Activated naive CD8-positive, alpha-beta T cell (primary cell): ENCODE data around the gene NFIC.
A peak's percentile ranks its signal among the peaks of the same experiment; 100 is the strongest.

Source experiments
- H3K27ac Mint-ChIP-seq: one replicate; pipeline ENCODE4 v1.8.0; 2021; ENCODE audit warnings: mixed read lengths
- H3K27me3 Mint-ChIP-seq: one replicate; pipeline ENCODE4 v1.8.0; 2021; ENCODE audit warnings: mixed read lengths
- H3K36me3 Mint-ChIP-seq: one replicate; pipeline ENCODE4 v1.8.0; 2021; ENCODE audit warnings: mixed read lengths
- H3K4me1 Mint-ChIP-seq: one replicate; pipeline ENCODE4 v1.8.0; 2021; ENCODE audit warnings: low read depth, mixed read lengths
- H3K4me3 Mint-ChIP-seq: one replicate; pipeline ENCODE4 v1.8.0; 2021; ENCODE audit warnings: mild to moderate bottlenecking, mixed read lengths
- H3K9me3 Mint-ChIP-seq: one replicate; pipeline ENCODE4 v1.8.0; 2021; ENCODE audit warnings: low read depth, mixed read lengths

Gene NFIC

GRCh38 chr19:3474010-3474409, 107.6 kb downstream of the NFIC start:
- no peaks in the 10 kb centered on the region for H3K9me3 Mint-ChIP-seq
- peaks cover 11% of the 10 kb centered on the region for H3K4me1 Mint-ChIP-seq
- H3K27me3 Mint-ChIP-seq: no peaks in the 10 kb centered on the region
- no peak overlapping the region for H3K4me3 Mint-ChIP-seq
- H3K36me3 Mint-ChIP-seq: no peaks in the 10 kb centered on the region
- H3K27ac Mint-ChIP-seq: no peak overlapping the region

- Mint-ChIP-seq H3K4me1 (peaks cover 14% of the 10 kb centered on the region), H3K9me3 (no peaks in the 10 kb centered on the region), H3K4me3 (no peak overlapping the region), H3K27ac (no peak overlapping the region), H3K36me3 (no peaks in the 10 kb centered on the region), H3K27me3 (no peaks in the 10 kb centered on the region)
Observed at GRCh38 chr19:3474614-3475013, 108.2 kb downstream of the NFIC start.

- Mint-ChIP-seq H3K27me3 (no peaks in the 10 kb centered on the region), H3K36me3 (no peaks in the 10 kb centered on the region), H3K4me1 (peaks cover 14% of the 10 kb centered on the region), H3K4me3 (no peak overlapping the region), H3K27ac (no peak overlapping the region), H3K9me3 (no peaks in the 10 kb centered on the region)
Observed at GRCh38 chr19:3475449-3475848, 109.1 kb downstream of the NFIC start.

DNA sequence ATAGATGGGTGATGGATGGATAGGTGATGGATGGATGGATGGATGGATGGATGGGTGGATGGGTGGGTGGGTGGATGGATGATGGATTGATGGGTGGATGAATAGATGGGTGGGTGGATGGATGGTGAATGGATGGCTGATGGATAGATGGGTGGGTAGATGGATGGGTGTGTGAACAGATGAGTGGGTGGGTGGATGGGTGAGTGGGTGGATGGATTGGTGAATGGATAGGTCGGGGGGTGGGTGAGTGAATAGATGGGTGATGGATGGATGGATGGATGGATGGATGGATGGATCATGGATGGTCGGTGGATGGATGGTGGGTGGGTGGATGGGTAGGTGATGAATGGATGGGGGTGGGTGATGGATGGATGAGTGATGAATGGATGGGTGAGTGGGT, 110.4 kb downstream of the NFIC start:
- no peak overlapping the region for H3K4me3 Mint-ChIP-seq
- H3K27ac Mint-ChIP-seq: no peak overlapping the region
- no peaks in the 10 kb centered on the region for H3K36me3 Mint-ChIP-seq

GRCh38 chr19:3477506-3477905, 111.1 kb downstream of the NFIC start:
- Mint-ChIP-seq H3K36me3 (no peaks in the 10 kb centered on the region), H3K27ac (no peak overlapping the region), H3K9me3 (no peaks in the 10 kb centered on the region), H3K4me3 (no peak overlapping the region), H3K4me1 (peaks cover 13% of the 10 kb centered on the region), H3K27me3 (no peaks in the 10 kb centered on the region)

More for the DNA sequence above, 110.4 kb downstream of the NFIC start:
- H3K4me1 Mint-ChIP-seq: peaks cover 13% of the 10 kb centered on the region
- no peaks in the 10 kb centered on the region for H3K27me3 Mint-ChIP-seq
- H3K9me3 Mint-ChIP-seq: no peaks in the 10 kb centered on the region

DNA sequence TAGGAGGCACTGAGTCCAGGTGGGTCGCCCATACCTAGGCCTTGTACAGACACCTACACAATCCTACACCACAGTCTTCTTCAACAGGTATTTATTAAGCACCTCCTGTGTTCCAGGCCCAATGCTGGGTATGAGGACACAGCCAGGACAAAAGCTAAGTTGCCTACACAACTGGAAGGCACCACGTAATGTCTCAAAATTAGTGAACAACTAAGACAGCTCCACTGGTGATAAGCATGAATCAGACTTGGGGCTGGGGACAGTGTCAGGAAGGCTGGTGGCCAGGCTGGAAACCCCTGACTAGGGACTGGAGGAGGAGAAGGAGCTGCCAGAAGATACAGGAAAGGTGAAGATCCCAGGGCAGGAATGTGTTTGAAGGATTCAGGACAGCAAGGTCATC, 111.6 kb downstream of the NFIC start:
- Mint-ChIP-seq H3K36me3 (no peaks in the 10 kb centered on the region), H3K9me3 (no peaks in the 10 kb centered on the region), H3K27me3 (no peaks in the 10 kb centered on the region), H3K4me1 (peaks cover 13% of the 10 kb centered on the region), H3K4me3 (peak overlapping the region; percentile 52), H3K27ac (no peak overlapping the region)

DNA sequence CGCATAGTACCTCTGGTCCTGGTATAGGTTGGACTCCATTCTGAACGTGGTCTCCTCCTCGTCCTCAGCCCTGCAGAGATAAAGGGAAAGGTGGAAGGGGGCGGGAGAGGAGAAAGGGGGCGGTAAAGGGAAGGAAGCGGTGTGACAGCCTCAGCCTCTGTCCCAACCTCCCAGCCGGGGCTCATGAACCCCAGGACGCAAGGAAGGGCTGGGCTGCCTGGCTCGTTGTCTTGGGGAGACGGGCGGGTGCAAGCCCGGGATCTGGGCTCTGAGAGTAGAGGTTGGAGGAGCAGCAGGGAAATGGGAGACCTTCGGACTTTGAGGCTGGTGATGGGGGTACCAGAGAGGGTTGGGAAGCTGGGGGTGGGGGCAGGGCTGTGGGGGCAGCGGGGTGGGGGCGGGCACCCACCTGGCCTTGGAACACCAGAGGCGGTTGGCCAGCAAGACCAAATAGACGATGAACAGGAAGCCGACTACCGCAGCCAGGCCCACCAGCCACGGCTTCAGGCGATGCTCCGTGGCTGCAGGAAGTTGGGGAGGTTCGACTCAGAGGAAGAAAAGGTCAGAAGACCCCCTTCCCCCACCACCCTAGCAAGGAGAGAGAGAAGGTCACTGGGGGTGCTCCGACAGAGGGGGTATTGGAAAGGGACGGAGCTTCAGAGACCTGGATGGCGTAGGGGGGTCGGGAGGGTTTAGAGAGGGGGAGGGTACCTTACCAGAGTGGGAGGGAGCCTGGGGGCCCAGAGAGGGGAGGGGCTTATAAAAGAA, 112.2 kb downstream of the NFIC start:
- no peak overlapping the region for H3K27ac Mint-ChIP-seq
- H3K36me3 Mint-ChIP-seq: no peaks in the 10 kb centered on the region
- no peaks in the 10 kb centered on the region for H3K9me3 Mint-ChIP-seq
- peak overlapping the region; percentile 67 for H3K4me3 Mint-ChIP-seq
- H3K4me1 Mint-ChIP-seq: peaks cover 13% of the 10 kb centered on the region
- H3K27me3 Mint-ChIP-seq: no peaks in the 10 kb centered on the region

- Mint-ChIP-seq H3K27ac (no peak overlapping the region), H3K36me3 (no peaks in the 10 kb centered on the region), H3K9me3 (no peaks in the 10 kb centered on the region), H3K4me1 (peaks cover 13% of the 10 kb centered on the region), H3K27me3 (no peaks in the 10 kb centered on the region), H3K4me3 (no peak overlapping the region)
Observed at GRCh38 chr19:3479177-3479833, 112.9 kb downstream of the NFIC start.

DNA sequence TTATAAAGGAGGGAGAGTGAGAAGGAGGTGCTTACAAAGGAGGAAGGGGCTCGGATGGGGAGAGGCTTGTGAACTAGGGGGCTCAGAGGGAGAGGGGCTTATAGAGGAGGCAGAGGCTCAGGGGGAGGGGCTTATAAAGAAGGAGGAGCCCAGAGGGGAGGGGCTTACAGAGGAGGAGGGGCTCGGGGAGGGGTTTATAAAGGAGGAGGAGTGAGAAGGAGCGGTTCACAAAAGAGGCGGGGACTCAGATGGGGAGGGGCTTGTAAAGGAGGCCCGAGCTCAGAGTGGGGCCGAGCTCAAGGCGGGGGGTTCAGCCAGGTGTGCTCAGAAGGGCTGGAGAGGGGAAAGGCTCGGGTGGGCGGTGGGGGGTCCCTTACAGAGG, 113.4 kb downstream of the NFIC start:
- H3K4me3 Mint-ChIP-seq: no peak overlapping the region
- H3K9me3 Mint-ChIP-seq: no peaks in the 10 kb centered on the region
- H3K27ac Mint-ChIP-seq: no peak overlapping the region
- H3K4me1 Mint-ChIP-seq: peaks cover 13% of the 10 kb centered on the region
- no peaks in the 10 kb centered on the region for H3K27me3 Mint-ChIP-seq
- H3K36me3 Mint-ChIP-seq: no peaks in the 10 kb centered on the region

GRCh38 chr19:3480383-3481091, 114.2 kb downstream of the NFIC start, which contains the start of gene SMIM24:
Gene SMIM24, minus strand, starts transcription at chr19:3480525. Its CDS starts 62 bp downstream, at chr19:3480463.
- H3K36me3 Mint-ChIP-seq: no peaks in the 10 kb centered on the region
- H3K4me1 Mint-ChIP-seq: peaks cover 13% of the 10 kb centered on the region
- H3K4me3 Mint-ChIP-seq: no peak within 1 kb of the TSS
- no peaks in the 10 kb centered on the region for H3K27me3 Mint-ChIP-seq
- H3K27ac Mint-ChIP-seq: no peak within 1 kb of the TSS
- no peaks in the 10 kb centered on the region for H3K9me3 Mint-ChIP-seq

DNA sequence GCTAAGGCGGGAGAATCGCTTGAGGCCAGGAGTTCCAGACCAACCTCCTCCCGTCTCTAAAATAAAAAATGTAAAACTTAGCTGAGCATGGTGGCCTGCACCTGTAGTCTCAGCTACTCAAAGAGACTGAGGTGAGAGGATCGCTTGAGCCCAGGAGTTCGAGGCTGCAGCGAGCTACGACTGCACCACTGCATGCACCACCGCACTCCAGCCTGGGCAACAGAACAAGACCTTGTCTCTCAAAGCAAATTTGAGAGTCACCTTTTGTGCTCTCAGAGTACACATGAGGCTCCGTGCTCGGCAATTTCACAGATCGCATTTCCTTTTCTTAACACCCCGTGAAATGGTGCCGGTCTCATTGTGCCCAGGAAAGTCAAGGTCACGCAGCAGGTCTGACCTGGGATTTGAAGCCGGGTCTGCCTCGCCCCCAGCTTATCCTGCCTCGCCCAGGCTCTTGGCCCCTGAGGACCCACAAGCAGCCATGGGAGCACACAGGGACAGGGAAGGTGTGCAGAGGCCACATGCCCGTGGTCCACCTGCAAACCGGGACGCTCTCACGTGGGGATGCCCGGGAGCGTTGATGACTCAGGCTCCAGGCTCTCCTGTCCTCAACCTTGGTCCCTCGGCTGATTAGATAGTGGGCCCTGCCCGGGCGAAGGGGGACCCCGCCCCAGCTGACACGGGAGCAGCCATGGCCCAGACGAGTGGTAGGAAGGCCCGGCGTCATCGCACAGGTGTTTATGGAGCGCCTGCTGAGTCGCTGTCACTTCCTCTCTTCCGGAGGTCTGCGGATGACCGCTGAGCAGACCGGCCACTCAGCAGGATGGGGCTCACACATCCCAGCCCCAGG, 115.1 kb downstream of the NFIC start:
- H3K4me1 Mint-ChIP-seq: peaks cover 13% of the 10 kb centered on the region
- no peaks in the 10 kb centered on the region for H3K27me3 Mint-ChIP-seq
- H3K9me3 Mint-ChIP-seq: no peaks in the 10 kb centered on the region
- H3K4me3 Mint-ChIP-seq: no peak overlapping the region
- no peak overlapping the region for H3K27ac Mint-ChIP-seq
- no peaks in the 10 kb centered on the region for H3K36me3 Mint-ChIP-seq

DNA sequence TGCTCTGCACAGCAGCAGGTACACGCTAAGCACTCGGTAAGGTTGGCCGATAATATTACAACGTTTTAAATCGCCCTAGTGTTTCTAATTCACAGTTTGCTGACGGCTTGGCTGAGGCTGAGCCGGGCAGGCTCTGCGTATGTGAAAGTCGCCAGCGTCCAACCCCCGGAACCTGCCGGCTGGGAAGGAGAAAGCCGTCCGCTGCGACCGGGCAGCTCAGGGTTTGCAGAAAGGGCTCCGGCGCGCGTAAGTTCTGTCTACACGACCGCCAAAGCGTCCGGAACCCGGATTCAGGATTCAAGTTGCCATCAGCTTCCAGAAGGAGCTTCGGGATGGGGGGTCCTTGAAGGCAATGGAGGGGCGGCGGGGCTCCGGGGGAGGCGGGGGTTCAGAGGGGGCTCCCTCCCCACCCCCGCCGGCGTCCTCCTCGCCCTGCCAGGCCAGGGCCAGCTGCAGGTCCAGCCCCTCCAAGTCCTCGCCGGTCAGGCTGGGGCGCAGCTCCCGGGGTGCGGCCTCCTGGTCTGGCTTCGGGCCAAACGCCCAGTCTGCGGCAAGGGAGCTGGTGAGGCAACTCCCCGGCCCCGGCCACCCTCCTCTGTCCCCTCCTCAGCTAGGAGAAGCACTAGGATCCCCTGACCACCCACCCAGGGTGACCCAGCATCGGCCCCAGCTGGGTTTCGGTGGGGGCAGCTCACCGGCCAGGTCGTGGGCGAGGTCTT, 116.3 kb downstream of the NFIC start:
- Mint-ChIP-seq H3K27ac (no peak overlapping the region), H3K9me3 (no peaks in the 10 kb centered on the region), H3K4me1 (peaks cover 13% of the 10 kb centered on the region), H3K27me3 (no peaks in the 10 kb centered on the region), H3K36me3 (no peaks in the 10 kb centered on the region), H3K4me3 (no peak overlapping the region)

GRCh38 chr19:3483226-3483628, 116.8 kb downstream of the NFIC start, which contains the start of gene SMIM44:
Gene SMIM44, minus strand, starts transcription at chr19:3483441. Its CDS starts 38 bp downstream, at chr19:3483403.
- no peak within 1 kb of the TSS for H3K4me3 Mint-ChIP-seq
- no peaks in the 10 kb centered on the region for H3K36me3 Mint-ChIP-seq

More at GRCh38 chr19:3483226-3483628, 116.8 kb downstream of the NFIC start, which contains the start of gene SMIM44:
- Mint-ChIP-seq H3K4me1 (peaks cover 9% of the 10 kb centered on the region), H3K27ac (no peak within 1 kb of the TSS), H3K9me3 (no peaks in the 10 kb centered on the region), H3K27me3 (no peaks in the 10 kb centered on the region)
